ENCODE results near the gene RAB11B.
"Not testable (repeated sequence)": the region's sequence is repeated elsewhere in the genome, so short reads cannot be mapped to it uniquely, and the experiment has no call there.

RAB11B gene

GRCh38 chr19:8370176-8371010 lies 19.8 kb upstream of the RAB11B start:
- Histone ChIP-seq H3K36me3 (ENCODE audit: control insufficient read depth in 5 of 5, insufficient read depth in 5 of 5, low read length in 5 of 5) (peaks cover 0 to 56% (median 45%) of the 10 kb centered on the region in 5 donors), H3K9ac (ENCODE audit: low read length in 5 of 5) (peak overlapping the region in 2 of 5 donors; percentile 1 to 58), H3K4me3 (ENCODE audit: low read depth in 1 of 5, low read length in 5 of 5) (peak overlapping the region; percentile 7 to 56 (median 24)), H3K9me3 (ENCODE audit: control insufficient read depth in 5 of 5, low read length in 5 of 5) (no peaks in the 10 kb centered on the region), H3K27me3 (ENCODE audit: control insufficient read depth in 5 of 5, insufficient read depth in 4 of 5, low read length in 5 of 5) (no peaks in the 10 kb centered on the region), H3K27ac (ENCODE audit: low read depth, low read length) (peak overlapping the region; percentile 51), H3K4me1 (ENCODE audit: control insufficient read depth in 5 of 5, insufficient read depth in 5 of 5, low read length in 5 of 5) (peaks cover 20 to 78% (median 66%) of the 10 kb centered on the region in 5 donors)

DNA sequence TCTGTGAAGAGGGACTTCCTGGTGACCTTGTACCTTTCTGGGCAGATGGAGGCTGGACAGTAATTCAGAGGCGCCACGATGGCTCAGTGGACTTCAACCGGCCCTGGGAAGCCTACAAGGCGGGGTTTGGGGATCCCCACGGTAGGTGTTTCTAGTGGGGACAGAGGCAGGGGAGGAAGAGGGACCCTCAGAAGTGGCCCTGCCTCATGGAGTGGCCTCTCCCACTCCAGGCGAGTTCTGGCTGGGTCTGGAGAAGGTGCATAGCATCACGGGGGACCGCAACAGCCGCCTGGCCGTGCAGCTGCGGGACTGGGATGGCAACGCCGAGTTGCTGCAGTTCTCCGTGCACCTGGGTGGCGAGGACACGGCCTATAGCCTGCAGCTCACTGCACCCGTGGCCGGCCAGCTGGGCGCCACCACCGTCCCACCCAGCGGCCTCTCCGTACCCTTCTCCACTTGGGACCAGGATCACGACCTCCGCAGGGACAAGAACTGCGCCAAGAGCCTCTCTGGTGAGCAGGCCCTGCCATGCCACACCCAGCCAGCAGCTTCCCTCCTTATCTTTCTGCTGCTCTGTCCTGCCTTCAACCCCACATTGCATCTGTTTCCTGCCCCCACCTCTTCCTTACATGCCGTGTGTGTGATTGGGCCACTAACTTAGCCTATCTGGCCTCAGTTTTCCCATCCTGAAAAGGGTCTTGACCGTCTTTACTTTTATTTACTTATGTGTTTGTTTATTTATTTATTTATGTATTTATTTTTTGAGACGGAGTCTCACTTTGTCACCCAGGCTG lies 19.0 kb upstream of the RAB11B start:
- peak overlapping the region; percentile 7 to 56 (median 24) for H3K4me3 ChIP-seq (ENCODE audit: low read depth in 1 of 5, low read length in 5 of 5)
- no peaks in the 10 kb centered on the region for H3K9me3 ChIP-seq (ENCODE audit: control insufficient read depth in 5 of 5, low read length in 5 of 5)
- peak overlapping the region in 2 of 5 donors; percentile 1 to 39 for H3K9ac ChIP-seq (ENCODE audit: low read length in 5 of 5)

DNA sequence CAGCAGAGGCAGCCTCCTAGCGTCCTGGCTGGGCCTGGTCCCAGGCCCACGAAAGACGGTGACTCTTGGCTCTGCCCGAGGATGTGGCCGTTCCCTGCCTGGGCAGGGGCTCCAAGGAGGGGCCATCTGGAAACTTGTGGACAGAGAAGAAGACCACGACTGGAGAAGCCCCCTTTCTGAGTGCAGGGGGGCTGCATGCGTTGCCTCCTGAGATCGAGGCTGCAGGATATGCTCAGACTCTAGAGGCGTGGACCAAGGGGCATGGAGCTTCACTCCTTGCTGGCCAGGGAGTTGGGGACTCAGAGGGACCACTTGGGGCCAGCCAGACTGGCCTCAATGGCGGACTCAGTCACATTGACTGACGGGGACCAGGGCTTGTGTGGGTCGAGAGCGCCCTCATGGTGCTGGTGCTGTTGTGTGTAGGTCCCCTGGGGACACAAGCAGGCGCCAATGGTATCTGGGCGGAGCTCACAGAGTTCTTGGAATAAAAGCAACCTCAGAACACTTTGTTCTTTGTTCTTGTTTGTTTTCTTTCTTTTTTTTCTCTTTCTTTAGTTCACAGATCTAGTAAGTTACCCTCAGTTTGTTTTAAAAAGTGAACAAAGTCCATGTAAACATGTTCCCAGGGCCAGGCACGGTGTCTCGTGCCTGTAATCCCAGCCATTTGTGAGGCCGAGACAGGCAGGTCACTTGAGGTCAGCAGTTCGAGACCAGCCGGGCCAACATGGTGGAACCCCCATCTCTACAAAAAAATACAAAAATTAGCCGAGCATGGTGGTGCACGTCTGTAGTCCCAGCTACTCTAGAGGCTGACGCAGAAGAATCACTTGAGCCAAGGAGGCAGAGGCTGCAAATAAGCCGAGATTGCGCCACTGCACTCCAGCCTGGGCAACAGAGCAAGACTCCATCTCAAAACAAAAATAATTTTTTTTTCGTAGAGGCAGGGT lies 16.0 kb upstream of the RAB11B start:
- Histone ChIP-seq H3K9me3 (ENCODE audit: control insufficient read depth in 5 of 5, low read length in 5 of 5) (no peaks in the 10 kb centered on the region), H3K27ac (ENCODE audit: low read depth, low read length) (peak overlapping the region; percentile 46), H3K4me3 (ENCODE audit: low read depth in 1 of 5, low read length in 5 of 5) (peak overlapping the region in 1 of 5 donors; percentile 9), H3K9ac (ENCODE audit: low read length in 5 of 5) (no peak overlapping the region), H3K4me1 (ENCODE audit: control insufficient read depth in 5 of 5, insufficient read depth in 5 of 5, low read length in 5 of 5) (peaks cover 4 to 42% (median 29%) of the 10 kb centered on the region in 5 donors), H3K27me3 (ENCODE audit: control insufficient read depth in 5 of 5, insufficient read depth in 4 of 5, low read length in 5 of 5) (no peaks in the 10 kb centered on the region), H3K36me3 (ENCODE audit: control insufficient read depth in 5 of 5, insufficient read depth in 5 of 5, low read length in 5 of 5) (peaks cover 0 to 34% (median 29%) of the 10 kb centered on the region in 5 donors)

More for the DNA sequence above, 19.0 kb upstream of the RAB11B start:
- H3K27me3 ChIP-seq (ENCODE audit: control insufficient read depth in 5 of 5, insufficient read depth in 4 of 5, low read length in 5 of 5) = no peaks in the 10 kb centered on the region
- H3K27ac ChIP-seq (ENCODE audit: low read depth, low read length) = peak overlapping the region; percentile 51
- H3K36me3 ChIP-seq (ENCODE audit: control insufficient read depth in 5 of 5, insufficient read depth in 5 of 5, low read length in 5 of 5) = peaks cover 0 to 48% (median 42%) of the 10 kb centered on the region in 5 donors
- H3K4me1 ChIP-seq (ENCODE audit: control insufficient read depth in 5 of 5, insufficient read depth in 5 of 5, low read length in 5 of 5) = peaks cover 20 to 70% (median 58%) of the 10 kb centered on the region in 5 donors

DNA sequence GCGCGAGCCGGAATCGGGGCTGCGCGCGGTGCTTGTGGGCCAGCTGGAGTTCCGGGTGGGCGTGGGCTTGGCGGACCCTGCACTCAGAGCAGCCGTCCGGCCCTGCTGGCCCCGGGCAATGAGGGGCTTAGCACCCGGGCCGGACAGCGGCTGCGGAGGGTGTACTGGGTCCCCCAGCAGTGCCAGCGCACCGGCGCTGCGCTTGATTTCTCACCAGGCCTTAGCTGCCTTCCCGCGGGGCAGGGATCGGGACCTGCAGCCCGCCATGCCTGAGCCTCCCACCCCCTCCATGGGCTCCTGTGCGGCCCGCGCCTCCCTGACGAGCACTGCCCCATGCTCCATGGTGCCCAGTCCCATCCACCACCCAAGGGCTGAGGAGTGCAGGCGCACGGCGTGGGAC lies 14.4 kb upstream of the RAB11B start:
- H3K27me3 ChIP-seq (ENCODE audit: control insufficient read depth in 5 of 5, insufficient read depth in 4 of 5, low read length in 5 of 5); H3K9ac ChIP-seq (ENCODE audit: low read length in 5 of 5); H3K4me3 ChIP-seq (ENCODE audit: low read depth in 1 of 5, low read length in 5 of 5); H3K27ac ChIP-seq (ENCODE audit: low read depth, low read length); H3K9me3 ChIP-seq (ENCODE audit: control insufficient read depth in 5 of 5, low read length in 5 of 5): not testable (repeated sequence)
- Histone ChIP-seq H3K36me3 (ENCODE audit: control insufficient read depth in 5 of 5, insufficient read depth in 5 of 5, low read length in 5 of 5) (peaks cover 0 to 29% (median 24%) of the 10 kb centered on the region in 5 donors), H3K4me1 (ENCODE audit: control insufficient read depth in 5 of 5, insufficient read depth in 5 of 5, low read length in 5 of 5) (peaks cover 4 to 27% (median 21%) of the 10 kb centered on the region in 5 donors)

- Histone ChIP-seq H3K36me3 (ENCODE audit: control insufficient read depth in 5 of 5, insufficient read depth in 5 of 5, low read length in 5 of 5) (peaks cover 0 to 22% (median 19%) of the 10 kb centered on the region in 5 donors), H3K4me1 (ENCODE audit: control insufficient read depth in 5 of 5, insufficient read depth in 5 of 5, low read length in 5 of 5) (peaks cover 2 to 20% (median 14%) of the 10 kb centered on the region in 5 donors)
- not testable (repeated sequence) for H3K27me3 ChIP-seq (ENCODE audit: control insufficient read depth in 5 of 5, insufficient read depth in 4 of 5, low read length in 5 of 5); H3K4me3 ChIP-seq (ENCODE audit: low read depth in 1 of 5, low read length in 5 of 5); H3K27ac ChIP-seq (ENCODE audit: low read depth, low read length); H3K9ac ChIP-seq (ENCODE audit: low read length in 5 of 5); H3K9me3 ChIP-seq (ENCODE audit: control insufficient read depth in 5 of 5, low read length in 5 of 5)
Observed at GRCh38 chr19:8376373-8376974, 13.7 kb upstream of the RAB11B start.

GRCh38 chr19:8377598-8377997 lies 12.6 kb upstream of the RAB11B start:
- no peaks in the 10 kb centered on the region for H3K9me3 ChIP-seq (ENCODE audit: control insufficient read depth in 5 of 5, low read length in 5 of 5)
- H3K9ac ChIP-seq (ENCODE audit: low read length in 5 of 5) = no peak overlapping the region
- H3K4me1 ChIP-seq (ENCODE audit: control insufficient read depth in 5 of 5, insufficient read depth in 5 of 5, low read length in 5 of 5) = peaks cover 2 to 16% (median 12%) of the 10 kb centered on the region in 5 donors
- H3K4me3 ChIP-seq (ENCODE audit: low read depth in 1 of 5, low read length in 5 of 5) = no peak overlapping the region
- peaks cover 0 to 17% (median 16%) of the 10 kb centered on the region in 5 donors for H3K36me3 ChIP-seq (ENCODE audit: control insufficient read depth in 5 of 5, insufficient read depth in 5 of 5, low read length in 5 of 5)
- no peak overlapping the region for H3K27ac ChIP-seq (ENCODE audit: low read depth, low read length)
- no peaks in the 10 kb centered on the region for H3K27me3 ChIP-seq (ENCODE audit: control insufficient read depth in 5 of 5, insufficient read depth in 4 of 5, low read length in 5 of 5)

- not testable (repeated sequence) for H3K9me3 ChIP-seq (ENCODE audit: control insufficient read depth in 5 of 5, low read length in 5 of 5); H3K4me1 ChIP-seq (ENCODE audit: control insufficient read depth in 5 of 5, insufficient read depth in 5 of 5, low read length in 5 of 5); H3K27ac ChIP-seq (ENCODE audit: low read depth, low read length); H3K36me3 ChIP-seq (ENCODE audit: control insufficient read depth in 5 of 5, insufficient read depth in 5 of 5, low read length in 5 of 5); H3K27me3 ChIP-seq (ENCODE audit: control insufficient read depth in 5 of 5, insufficient read depth in 4 of 5, low read length in 5 of 5); H3K4me3 ChIP-seq (ENCODE audit: low read depth in 1 of 5, low read length in 5 of 5); H3K9ac ChIP-seq (ENCODE audit: low read length in 5 of 5)
Observed at GRCh38 chr19:8379156-8379891, 10.8 kb upstream of the RAB11B start.

DNA sequence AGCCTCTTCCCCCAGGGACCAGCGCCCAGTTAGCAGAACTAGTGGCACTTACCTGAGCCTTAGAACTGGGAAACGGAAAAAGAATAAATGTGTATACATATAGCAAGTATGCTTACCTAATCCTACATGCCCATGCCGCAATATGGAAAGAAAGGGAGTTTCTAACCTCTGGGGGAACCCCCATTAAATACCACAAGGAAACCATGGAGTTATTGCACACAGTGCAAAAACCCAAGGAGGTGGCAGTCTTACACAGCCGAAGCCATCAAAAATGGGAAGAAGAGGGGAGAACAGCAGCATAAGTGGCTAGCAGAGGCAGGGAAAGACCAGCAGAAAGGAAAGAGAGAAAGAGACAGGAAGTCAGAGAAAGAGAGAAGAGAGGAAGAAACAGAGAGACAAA lies 5.6 kb upstream of the RAB11B start:
- H3K9me3 ChIP-seq (ENCODE audit: control insufficient read depth in 5 of 5, low read length in 5 of 5); H3K9ac ChIP-seq (ENCODE audit: low read length in 5 of 5); H3K4me1 ChIP-seq (ENCODE audit: control insufficient read depth in 5 of 5, insufficient read depth in 5 of 5, low read length in 5 of 5); H3K4me3 ChIP-seq (ENCODE audit: low read depth in 1 of 5, low read length in 5 of 5); H3K27ac ChIP-seq (ENCODE audit: low read depth, low read length); H3K36me3 ChIP-seq (ENCODE audit: control insufficient read depth in 5 of 5, insufficient read depth in 5 of 5, low read length in 5 of 5); H3K27me3 ChIP-seq (ENCODE audit: control insufficient read depth in 5 of 5, insufficient read depth in 4 of 5, low read length in 5 of 5): not testable (repeated sequence)

DNA sequence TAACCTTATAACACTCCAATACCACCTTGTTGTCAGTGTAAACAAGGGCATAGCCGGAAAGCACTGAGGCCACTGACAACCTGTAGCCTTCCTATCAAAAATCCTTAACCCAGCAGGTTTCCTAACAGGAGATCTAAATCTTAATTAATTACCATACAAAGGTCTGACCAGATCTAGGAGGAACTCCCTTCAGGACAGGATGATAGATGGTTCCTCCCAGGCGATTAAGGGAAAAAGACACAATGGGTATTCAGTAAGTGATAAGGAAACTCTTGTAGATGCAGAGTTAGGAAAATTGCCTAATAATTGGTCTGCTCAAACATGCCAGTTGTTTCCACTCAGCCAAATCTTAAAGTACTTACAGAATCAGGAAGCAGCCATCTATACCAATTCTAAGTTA lies 5.1 kb upstream of the RAB11B start:
- not testable (repeated sequence) for H3K27me3 ChIP-seq (ENCODE audit: control insufficient read depth in 5 of 5, insufficient read depth in 4 of 5, low read length in 5 of 5); H3K9ac ChIP-seq (ENCODE audit: low read length in 5 of 5); H3K27ac ChIP-seq (ENCODE audit: low read depth, low read length); H3K4me3 ChIP-seq (ENCODE audit: low read depth in 1 of 5, low read length in 5 of 5); H3K36me3 ChIP-seq (ENCODE audit: control insufficient read depth in 5 of 5, insufficient read depth in 5 of 5, low read length in 5 of 5); H3K9me3 ChIP-seq (ENCODE audit: control insufficient read depth in 5 of 5, low read length in 5 of 5); H3K4me1 ChIP-seq (ENCODE audit: control insufficient read depth in 5 of 5, insufficient read depth in 5 of 5, low read length in 5 of 5)
